Activated T-cell treated with anti-CD3 and anti-CD28 coated beads, Interleukin-2, amount 50 U/mL, for 1 hour (primary cell): ENCODE data around the gene UBAC1.

Experiments
- DNase-seq: peaks from one replicate; pipeline ENCODE4 v3.0.0-alpha.2; 2020

UBAC1 gene

DNA sequence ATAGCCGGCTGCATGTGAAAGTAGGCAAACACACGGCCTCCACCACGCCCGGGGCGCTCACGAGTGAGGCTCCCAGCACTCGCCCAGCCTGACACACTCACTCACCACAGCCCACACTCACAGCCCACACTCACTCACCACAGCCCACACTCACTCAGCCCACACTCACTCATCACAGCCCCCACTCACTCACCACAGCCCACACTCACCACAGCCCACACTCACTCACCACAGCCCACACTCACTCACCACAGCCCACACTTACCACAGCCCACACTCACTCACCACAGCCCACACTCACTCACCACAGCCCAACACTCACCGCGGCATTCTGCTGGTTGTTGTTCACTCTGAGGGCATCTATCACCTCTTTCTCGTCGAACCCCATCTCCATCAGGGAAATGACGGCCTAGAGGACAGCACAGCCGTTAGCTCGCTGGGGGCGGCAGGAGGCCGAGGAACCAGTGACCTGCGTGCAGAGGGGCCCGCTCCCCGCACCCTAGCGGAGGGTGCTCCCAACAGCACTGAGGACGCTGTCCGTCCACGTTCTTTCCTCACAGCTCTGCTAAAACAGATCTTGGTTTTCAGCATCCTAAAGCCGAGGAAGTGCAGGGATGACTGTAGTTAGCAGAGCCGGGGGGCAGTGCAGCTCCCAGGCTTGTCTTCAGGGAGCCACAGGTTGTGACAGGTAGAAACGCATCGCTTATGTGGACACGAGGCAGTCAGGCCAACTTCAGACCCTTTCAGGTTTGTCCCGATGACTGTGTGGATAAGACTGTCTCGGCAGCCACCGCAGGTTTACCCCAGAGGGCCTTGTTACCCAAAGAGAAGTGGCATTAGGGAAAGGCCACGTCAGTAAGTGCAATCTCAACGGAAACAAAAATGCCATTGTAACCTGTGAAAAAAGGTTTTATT, 21.6 kb downstream of the UBAC1 start:
- DNase-seq, result peak; percentile 54

DNA sequence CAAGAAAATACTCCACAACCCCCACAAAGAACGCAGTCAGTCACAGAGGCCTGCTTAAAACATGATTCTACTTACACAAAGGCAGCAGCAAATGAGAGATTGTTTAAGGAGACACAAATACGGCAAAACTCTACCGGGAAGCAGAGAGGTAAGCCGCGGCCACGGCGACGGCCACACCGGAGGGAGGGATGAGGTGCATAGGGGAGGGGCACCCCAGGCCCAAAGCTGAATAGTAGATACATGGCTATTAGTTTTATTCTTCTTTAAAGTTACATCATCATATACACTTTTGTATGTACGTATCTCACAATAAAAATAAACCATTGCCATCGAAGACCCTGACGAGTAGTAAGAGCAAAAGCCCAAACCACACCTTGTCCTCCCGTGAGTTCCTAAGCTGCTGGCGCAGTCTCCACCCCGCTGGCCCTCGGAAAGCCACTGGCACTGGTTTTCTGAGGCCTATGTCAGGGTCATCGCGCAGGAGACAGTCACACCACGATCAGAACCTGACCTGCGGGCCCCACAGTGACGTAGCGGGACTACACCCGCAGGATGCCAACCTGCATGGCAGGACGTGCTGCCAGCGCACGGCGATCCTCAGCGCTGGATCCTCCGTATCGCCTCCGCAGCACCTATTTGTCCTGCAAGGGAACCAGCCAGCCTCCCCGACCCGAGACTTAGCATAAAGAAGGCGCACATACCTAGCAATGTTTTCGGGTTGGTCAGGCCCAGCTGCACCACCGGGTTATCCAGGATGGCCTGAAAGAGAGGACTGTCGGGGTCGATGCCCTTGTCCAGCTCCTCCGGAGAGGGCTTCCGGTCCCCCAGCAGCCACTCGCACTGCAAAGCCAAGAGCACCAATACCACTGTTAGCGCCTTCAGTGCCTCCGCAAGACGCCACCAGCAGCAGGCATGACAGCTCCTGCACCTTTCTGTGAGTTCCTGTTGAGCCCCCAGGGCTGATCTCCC, 23.4 kb downstream of the UBAC1 start:
- no peak for DNase-seq

DNA sequence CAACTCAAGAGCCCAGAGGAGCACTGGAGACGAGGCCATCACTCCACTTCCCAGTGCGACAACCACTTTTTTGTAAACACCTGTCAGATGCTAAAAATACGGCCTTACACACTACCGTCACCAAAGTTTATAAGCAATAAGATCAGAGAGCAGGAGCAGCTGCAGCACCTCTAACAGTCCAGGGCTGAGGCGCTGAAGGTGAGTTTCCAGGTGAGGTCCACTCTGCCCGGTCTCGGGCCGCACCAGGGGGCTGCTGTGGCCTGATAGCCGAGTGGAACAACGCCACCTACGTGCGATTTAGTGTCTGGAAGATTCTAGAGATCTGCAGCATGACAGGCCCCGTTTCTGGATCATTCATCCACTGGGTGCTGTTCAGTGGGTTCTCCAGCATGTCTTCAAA, 28.1 kb downstream of the UBAC1 start:
- no peak for DNase-seq

DNA sequence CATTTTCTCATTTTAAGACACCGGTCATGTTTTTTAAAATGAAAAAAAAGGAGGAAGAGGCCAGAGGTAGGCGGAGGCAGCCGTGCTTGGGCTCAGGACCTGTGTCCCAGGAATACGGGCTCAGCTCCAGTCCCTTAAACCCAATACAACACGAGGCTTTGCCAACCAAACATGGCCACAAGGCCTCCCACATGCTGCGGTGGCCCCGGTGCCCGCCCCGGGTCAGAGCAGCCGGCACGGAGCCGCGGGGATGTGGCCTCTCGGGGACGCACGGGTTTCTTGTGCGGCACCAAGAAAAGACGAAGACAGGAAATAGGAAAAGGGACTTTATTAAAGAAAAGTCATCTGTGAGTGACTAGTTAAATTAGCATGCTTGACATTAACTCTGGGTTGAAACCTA, 28.5 kb downstream of the UBAC1 start:
- DNase-seq, result no peak

DNA sequence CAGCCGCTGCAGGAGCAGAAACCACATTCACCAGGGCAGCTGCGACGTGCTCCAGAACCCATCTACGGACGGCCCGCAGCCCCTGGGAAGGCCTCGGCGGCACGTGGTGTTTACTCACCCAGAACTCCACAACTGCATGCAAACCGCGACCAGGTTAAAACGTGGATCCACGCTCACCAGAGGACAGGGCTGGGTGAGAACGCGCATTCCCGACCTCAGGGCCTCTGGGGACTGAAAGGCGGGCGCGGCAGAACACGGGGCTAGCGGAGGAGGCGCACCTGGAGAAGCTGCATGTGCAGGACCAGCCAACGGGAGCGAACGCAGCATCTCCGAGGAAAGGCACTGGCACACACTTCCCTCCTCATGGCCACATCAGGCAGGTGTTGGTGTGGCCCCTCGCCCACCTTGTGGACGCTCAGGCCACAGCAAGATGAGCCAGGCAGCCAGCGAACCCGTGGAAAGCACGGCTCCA, 29.8 kb downstream of the UBAC1 start:
- no peak for DNase-seq

DNA sequence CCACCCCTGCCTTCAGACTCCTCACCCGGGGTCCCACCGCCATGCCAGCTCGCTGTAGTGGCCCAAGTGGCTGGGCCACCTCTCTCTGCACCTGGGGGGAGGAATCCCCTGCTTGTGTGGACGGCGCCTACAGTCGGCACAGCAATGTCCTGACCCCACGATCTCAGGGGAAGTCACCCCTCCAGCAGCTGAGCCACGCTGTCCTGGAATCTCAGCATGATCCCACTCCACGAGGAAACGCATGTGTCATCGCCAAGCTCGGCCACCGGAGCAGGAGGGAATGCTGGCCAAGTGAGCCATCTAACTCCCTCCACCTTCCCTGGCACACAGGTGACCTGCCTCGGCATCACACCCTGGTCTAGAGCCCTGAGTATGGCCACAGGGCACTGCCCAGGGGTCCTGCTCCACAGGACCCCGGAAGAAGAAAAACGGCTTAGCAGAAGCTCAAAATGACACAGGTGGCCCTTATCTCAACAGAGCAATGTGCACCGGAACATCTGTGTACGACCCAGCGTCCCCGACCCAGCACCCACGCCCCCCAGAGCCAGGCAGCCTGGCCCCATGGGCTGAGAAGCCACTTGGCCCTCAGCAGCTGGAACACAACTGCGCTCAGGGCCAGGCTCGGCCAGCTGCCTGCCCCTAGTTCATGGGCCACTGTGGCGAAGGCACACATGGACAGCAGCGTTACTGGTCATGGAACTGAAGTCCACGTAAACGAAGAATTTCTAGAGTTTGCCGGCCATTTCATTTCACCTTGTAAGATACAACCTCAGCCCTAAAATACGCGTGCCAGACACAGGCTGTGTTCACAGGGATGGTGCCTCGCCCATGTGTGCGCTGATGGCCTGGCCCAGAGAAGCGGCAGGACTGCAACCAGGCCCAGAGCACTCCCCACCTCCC, 30.5 kb downstream of the UBAC1 start:
- no peak for DNase-seq

DNA sequence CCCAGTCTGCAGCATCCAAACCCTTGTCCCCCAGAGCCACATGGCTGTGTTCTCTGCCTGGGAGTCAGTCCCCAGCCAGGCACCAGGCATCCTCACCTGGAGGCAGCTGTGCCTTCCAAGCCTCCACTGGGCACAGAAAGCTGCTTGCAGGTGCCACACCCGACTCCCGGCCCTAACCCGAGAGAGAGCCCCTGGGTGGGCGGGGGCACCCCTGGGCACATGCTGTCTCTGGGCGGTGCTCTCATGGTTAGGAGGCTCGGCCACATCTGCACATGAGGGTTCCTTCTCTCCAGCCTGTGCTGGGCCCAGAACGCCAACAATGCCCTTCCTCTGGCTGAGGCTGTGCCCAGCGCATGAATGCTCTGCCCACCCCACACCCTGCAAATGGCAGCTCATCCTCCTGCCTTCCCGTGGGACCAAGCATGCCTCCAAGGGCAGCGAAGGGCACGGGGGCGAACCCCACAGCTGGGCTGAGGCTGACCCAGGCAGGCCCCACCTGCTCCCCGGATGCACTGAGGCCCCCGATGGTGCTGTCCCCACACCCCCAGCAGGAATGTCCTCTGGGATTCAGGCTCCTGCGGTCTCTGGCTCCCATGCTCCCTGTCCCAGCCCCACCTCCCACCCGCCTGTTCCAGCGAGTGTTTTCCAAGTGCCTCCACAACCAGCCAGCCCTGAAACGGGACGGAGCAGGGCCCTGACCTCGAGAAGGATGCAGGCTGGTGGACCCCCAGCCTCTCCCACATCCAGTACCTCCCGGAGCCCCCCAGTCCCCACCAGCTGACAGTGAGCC, 31.3 kb downstream of the UBAC1 start:
- DNase-seq, result no peak

DNA sequence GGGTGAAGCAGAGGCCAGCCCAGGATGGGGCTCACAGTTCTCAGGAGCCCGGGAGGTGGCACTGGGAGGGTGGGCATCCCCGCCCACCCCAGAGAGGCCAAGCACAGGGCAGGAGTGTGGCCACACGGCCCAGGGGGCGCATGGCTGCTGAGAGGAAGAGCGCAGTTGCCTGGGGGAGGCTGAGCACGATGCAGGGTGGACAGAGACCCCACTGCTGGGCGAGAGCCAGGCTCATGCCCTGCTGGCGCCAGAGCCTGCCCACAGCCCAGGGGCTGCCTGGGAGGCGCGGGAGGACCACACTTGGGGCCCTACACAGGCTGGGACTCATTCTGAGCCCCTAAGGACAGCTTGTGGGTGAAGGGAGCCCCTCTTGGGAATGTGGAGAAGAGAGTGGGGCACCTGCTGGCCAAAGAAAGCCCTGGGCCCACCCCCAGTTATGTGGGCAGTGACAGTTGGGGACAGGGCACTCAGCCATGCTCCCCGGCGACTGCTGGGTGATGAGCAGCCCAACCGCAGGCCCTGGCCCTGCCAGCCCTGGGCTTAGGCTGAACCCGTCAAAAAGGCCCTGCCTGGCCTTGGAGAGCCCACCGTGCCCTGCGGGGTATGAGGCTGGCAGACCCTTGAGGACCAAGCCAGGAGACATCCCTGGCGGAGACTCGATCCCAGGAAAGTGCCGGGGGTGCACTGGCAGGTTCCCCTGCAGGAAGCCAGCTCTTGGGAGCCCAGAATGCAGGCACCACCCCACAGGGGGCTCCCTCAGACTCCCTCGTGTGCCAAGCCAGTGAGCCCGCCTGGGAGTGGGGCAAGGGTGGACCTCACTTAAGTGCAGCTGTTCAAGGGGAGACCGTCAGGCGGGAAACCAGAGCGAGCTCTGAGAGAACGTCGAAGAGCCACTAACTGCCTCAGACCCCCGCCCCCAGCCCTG, 32.2 kb downstream of the UBAC1 start:
- no peak for DNase-seq

DNA sequence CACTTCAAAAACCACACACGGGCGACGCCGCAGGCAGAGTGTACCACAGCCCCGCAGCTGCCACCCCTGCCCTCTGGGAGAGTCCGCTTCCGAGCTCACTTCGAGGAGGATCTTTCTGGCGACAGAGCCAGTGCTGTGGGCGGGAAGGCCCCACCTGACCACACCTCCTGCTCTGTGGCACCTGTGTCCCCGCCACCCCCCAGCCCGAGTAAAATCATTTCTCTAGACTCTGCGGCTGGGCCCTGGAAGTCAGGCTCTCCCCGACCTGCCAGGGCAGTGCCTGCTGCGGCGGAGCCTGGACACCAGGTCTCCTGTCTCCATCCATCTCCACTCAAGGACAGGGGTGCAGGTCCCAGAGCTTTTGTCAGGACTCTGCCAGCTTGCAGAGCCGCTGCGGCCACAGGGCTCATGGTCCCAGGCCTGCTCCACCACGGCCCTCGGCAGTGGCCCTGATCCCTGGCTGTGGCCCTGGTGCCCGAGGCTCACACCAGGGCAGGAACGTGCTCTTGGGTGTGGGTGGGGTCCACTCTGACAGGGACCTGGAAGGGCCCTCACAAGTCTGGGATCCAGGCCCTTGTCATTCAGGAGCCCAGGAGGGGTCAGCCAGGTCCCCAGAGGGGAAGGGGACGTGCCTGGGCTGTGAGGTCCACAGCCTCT, 33.0 kb downstream of the UBAC1 start:
- no peak for DNase-seq

DNA sequence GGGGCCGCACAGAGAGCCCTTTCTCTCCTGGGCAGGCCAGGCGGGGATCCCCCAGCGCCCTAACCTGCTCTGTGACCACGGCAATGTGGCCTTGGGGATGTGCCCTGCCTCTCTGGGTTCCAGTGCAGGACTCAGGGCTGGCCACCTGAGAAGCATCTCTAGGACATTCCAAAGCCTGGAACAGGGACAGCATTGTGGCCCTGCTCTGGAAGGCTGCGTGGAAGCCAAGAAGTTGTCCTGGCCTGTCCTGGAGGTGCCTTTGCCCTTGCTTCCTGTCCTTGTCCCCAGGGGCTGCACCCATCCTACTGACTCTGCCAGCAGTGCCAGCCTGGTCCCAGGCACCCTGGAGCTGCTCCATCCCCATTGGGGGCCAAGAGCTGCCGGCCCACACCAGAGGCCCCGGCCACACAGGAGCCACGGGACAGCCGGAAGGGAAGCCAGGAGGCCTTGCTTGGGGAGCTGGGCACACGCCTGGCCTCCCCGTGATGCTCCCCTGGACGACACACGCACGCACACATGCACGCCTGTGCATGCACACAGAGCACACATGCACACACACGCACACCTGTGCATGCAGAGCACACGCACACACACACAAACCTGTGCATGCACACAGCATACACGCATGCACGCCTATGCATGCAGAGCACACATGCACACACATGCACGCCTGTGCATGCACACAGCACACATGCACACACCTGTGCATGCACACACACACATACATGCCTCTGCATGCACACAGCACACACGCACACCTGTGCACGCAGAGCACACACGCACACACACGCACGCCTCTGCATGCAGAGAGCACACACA, 33.8 kb downstream of the UBAC1 start:
- no peak for DNase-seq

DNA sequence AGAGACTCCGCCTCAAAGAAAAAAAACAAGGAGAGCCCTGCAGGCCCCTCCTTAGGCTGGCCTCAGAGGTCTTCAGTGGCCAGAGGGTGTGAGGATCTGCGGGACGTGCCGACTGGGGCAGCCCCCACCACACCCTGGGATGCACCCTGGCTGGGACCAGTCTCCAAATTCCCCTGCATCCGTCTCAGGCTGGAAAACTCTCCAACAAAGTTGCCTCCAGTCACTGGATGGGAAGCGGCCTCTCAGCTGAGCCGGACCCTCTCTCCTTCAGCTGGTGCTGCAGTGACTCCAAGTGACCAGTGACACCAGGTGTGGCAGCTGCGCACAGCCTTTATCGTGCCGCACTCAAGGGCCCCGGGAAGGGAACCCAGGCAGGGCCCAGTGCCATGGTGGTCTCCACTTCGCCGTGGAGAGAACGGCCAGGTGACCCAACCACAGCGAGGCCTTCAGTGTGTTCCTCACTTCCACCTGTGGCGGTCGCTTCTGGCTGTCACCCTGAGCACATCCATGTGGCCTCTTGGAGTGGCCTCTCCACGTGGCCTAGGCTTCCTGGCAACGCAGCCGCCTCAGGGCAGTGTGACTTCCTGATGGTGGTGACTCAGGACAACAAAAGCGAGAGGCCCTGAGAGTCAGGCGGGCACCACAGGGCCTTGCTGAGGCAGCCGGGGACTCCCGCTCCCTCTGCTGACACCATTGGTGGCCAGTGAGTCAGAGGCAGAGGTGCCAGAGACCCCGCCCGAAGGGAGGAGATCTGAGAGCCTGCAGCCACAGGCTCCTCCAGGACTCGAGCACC, 34.6 kb downstream of the UBAC1 start:
- DNase-seq, result no peak

DNA sequence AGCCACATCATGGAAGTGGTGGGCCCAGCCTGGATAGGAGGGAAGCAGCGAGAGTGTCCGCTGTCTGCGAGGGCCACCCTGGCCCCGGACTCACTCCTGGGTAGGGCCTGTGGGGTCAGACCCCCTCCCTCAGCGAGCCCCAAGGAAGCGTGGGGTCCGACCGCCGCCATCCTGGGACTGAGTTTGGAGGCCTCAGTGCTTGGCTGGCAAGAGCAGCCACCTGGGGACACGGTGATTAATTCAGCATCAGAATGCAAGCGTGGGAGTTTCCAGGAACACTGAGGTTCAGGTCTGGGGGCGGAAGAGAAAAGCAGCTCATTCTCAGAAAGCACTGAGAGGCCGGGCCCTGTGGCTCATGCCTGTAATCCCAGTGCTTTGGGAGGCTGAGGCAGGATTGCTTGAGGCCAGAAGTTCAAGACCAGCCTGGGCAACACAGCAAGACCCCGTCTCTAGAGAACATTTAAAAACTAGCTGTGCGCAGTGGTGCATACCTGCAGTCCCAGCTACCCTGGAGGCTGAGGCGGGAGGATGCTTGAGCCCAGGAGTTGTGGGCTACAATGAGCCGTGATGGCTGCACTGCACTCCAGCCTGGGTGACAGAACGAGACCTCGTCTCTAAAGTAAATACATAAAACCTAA, 35.6 kb downstream of the UBAC1 start:
- DNase-seq, result no peak

DNA sequence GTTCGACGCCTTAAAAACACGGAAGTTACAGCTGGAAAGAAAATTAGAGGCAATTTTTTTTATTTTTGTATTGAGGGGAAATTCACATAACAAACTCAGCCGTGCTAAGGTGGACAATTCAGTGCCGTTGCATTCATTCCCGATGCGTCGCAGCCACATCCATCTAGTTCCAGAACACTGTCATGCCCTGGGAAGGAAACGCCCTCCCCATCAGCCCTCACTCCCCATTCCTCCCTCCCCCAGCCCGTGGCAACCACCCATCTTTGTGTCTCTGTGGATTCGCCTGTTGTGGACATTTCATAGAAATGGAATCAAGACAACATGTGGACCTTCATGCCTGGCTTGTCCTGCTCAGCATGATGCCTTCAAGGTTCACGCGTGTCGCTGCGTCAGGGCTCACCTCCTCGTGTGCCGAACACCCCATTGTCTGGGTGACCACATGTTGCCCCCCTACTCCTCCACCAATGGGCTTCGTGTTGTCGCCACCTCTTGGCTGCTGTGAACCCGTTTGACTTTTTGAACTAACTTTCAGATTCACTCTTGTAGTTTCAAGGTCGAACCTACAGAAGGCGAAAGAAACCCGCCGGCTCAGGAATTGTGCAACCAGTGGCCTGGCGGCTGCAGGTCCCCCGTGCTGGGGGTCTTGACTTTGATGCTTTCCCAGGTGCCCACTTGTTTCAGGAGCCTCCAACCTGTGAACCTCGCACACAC, 36.4 kb downstream of the UBAC1 start:
- DNase-seq, result no peak

DNA sequence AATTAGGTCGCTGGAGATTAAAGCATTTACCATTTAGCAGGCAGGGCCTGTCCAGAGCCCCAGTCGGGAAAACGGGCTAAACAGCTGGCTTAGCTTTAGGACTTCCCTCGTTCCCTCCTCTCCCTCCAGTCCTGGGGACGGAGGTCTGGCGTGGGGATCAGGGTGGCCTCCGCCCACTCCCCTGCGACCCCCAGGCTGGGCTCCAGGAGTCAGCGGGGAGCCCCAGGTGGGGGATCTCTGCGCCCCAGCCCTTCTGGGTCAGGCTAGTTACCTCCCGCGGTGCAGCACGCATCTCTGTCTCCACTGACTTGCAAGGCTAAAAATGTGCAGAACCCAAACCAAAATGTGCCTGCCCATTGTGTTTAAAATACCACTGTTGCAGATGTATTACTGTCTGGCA, 37.7 kb downstream of the UBAC1 start:
- DNase-seq, result no peak

DNA sequence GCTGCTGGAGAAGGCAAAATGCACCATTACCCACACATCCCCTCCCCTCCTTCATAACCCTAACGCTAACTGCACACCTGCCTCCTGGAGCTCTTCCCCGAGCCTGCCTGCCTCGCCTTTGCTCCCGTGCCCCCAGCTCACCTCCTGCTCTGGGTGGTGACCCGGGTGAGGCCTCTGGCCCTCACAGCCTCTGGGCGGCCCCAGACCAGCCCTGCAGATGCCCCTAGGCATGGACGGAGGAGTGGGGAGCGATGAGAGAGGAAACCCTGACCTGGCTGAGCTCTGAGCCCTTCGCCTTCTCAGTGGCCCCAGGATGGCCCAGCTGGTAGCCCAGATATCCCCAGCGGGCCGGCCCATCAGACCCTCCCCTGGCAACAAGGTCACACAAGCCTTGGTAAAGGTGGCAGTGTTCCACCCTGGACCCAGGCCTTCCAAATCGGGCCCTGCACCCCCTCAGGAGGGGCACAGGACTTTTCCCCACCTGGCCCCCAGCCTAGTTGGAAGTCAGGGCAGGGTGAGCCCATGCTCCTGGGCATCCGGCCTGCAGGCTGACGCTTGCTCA, 39.3 kb downstream of the UBAC1 start:
- DNase-seq, result no peak

DNA sequence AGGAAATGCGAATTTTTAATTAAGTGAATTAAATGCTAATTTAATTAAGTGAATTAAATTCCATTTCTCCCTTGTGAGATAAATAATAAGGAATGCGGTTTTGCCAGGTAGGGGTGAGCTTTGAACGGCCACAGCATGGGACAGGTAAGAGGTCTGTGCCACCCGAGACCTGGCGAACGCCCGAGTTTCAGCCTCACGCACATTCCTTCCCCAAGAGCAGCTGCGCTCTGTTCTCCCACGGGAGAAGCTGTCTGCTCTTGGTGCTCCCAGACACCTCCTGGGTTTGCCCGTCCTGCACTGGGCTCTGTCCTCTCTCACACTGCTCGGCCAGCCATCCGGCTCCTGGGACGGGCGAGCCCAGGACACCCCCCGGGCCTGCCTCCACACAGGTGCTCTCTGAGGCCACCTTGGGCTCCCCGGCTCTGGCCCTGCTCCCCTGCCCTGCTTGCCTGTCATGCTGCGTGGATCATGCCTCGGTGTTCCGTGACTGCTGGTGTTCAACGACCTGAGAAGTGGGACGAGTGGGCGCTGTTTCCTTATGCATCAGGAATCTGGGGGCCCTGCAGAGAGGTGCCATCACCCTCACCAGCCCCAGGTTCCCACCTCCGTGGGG, 40.1 kb downstream of the UBAC1 start:
- DNase-seq, result no peak
